Neural cell (in vitro differentiated cells): ENCODE results near the gene ADAMTS14.

Experiments used
- EP300 ChIP-seq: fragments of 450-650 bp; conservative IDR thresholded peaks from 2 replicates; pipeline ENCODE4 v1.6.1; 2014; ENCODE audit warnings: antibody characterized with exemption, mild to moderate bottlenecking, moderate library complexity; ENCODE audit not compliant: poor library complexity, severe bottlenecking
- EZH2 ChIP-seq: fragments of 200-600, 300-800 bp; shearing (Covaris generic), sonication (generic); IDR thresholded peaks from 2 replicates; pipeline ENCODE4 v1.6.1; 2014; ENCODE audit warnings: antibody characterized with exemption, low read length, borderline replicate concordance, mild to moderate bottlenecking; ENCODE audit not compliant: insufficient read depth, poor library complexity, severe bottlenecking
- POLR2AphosphoS5 ChIP-seq: IDR thresholded peaks from 2 replicates; pipeline ENCODE4 v1.6.1; 2012
- RAD21 ChIP-seq: fragments of 450-650 bp; conservative IDR thresholded peaks from 2 replicates; pipeline ENCODE4 v1.6.1; 2014; ENCODE audit warnings: antibody characterized with exemption, mild to moderate bottlenecking, moderate library complexity
- SMC3 ChIP-seq: fragments of 450-650 bp; conservative IDR thresholded peaks from 2 replicates; pipeline ENCODE4 v1.6.1; 2014; ENCODE audit warnings: antibody characterized with exemption, mild to moderate bottlenecking, moderate library complexity; ENCODE audit not compliant: poor library complexity
- TF ChIP-seq, protein P1 (sequence below): fragments of 450-650 bp; IDR thresholded peaks from 2 replicates; pipeline ENCODE4 v1.5.1; 2014; ENCODE audit warnings: antibody characterized with exemption, mild to moderate bottlenecking, moderate library complexity; ENCODE audit not compliant: poor library complexity, severe bottlenecking
- TF ChIP-seq, protein P2 (sequence below): IDR thresholded peaks from 2 replicates; pipeline ENCODE4 v1.6.1; 2012; ENCODE audit warnings: borderline replicate concordance

DNA sequence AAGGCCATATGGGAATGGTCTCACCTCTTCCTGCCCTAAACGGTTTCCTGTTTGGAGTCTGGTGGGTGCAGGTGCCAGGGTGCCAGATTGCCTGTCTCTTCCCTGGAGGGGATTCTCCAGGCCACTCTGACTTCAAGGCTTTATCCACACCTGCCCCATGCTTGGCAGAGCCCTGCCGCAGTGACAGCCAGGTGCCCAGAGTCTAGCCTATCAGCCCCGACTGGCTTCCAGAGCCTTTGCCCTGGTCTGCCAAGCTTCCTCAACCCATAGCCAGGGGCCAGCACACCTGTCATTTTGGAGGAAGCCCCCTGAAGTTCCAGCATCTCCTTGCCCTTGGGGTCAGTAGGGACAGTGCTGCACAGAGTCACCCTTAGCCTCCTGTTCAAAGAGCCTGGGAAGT is 91.3 kb downstream of the ADAMTS14 start:
- TF ChIP-seq, protein P1, sequence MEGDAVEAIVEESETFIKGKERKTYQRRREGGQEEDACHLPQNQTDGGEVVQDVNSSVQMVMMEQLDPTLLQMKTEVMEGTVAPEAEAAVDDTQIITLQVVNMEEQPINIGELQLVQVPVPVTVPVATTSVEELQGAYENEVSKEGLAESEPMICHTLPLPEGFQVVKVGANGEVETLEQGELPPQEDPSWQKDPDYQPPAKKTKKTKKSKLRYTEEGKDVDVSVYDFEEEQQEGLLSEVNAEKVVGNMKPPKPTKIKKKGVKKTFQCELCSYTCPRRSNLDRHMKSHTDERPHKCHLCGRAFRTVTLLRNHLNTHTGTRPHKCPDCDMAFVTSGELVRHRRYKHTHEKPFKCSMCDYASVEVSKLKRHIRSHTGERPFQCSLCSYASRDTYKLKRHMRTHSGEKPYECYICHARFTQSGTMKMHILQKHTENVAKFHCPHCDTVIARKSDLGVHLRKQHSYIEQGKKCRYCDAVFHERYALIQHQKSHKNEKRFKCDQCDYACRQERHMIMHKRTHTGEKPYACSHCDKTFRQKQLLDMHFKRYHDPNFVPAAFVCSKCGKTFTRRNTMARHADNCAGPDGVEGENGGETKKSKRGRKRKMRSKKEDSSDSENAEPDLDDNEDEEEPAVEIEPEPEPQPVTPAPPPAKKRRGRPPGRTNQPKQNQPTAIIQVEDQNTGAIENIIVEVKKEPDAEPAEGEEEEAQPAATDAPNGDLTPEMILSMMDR = no peak
- TF ChIP-seq RAD21 (no peak), POLR2AphosphoS5 (no peak), EZH2 (no peak), SMC3 (no peak), EP300 (no peak)
- TF ChIP-seq, protein P2, sequence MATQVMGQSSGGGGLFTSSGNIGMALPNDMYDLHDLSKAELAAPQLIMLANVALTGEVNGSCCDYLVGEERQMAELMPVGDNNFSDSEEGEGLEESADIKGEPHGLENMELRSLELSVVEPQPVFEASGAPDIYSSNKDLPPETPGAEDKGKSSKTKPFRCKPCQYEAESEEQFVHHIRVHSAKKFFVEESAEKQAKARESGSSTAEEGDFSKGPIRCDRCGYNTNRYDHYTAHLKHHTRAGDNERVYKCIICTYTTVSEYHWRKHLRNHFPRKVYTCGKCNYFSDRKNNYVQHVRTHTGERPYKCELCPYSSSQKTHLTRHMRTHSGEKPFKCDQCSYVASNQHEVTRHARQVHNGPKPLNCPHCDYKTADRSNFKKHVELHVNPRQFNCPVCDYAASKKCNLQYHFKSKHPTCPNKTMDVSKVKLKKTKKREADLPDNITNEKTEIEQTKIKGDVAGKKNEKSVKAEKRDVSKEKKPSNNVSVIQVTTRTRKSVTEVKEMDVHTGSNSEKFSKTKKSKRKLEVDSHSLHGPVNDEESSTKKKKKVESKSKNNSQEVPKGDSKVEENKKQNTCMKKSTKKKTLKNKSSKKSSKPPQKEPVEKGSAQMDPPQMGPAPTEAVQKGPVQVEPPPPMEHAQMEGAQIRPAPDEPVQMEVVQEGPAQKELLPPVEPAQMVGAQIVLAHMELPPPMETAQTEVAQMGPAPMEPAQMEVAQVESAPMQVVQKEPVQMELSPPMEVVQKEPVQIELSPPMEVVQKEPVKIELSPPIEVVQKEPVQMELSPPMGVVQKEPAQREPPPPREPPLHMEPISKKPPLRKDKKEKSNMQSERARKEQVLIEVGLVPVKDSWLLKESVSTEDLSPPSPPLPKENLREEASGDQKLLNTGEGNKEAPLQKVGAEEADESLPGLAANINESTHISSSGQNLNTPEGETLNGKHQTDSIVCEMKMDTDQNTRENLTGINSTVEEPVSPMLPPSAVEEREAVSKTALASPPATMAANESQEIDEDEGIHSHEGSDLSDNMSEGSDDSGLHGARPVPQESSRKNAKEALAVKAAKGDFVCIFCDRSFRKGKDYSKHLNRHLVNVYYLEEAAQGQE = no peak
